Measurements from ENCODE around the gene MANF.
A peak's percentile ranks its signal among the peaks of the same experiment; 100 is the strongest.
"Not testable (repeated sequence)": the region's sequence is repeated elsewhere in the genome, so short reads cannot be mapped to it uniquely, and the experiment has no call there.

Gene MANF

GRCh38 chr3:51373658-51374421, 11.3 kb upstream of the MANF start:
- no peak for DNase-seq (ENCODE audit: low read depth in 3 of 3)

GRCh38 chr3:51374456-51374855, 10.6 kb upstream of the MANF start:
- DNase-seq (ENCODE audit: low read depth in 3 of 3) = no peak

- no peak for DNase-seq (ENCODE audit: low read depth in 3 of 3)
These were observed 10.0 kb upstream of the MANF start for GRCh38 chr3:51375136-51375535.

GRCh38 chr3:51375571-51375970, 9.5 kb upstream of the MANF start:
- no peak for DNase-seq (ENCODE audit: low read depth in 3 of 3)

- no peak for DNase-seq (ENCODE audit: low read depth in 3 of 3)
These were observed 7.0 kb upstream of the MANF start for GRCh38 chr3:51378065-51378464.

GRCh38 chr3:51378726-51379125, 6.4 kb upstream of the MANF start:
- no peak for DNase-seq (ENCODE audit: low read depth in 3 of 3)

- DNase-seq (ENCODE audit: low read depth in 3 of 3) = no peak
These were observed 5.8 kb upstream of the MANF start for GRCh38 chr3:51379301-51379700.

- no peak for DNase-seq (ENCODE audit: low read depth in 3 of 3)
These were observed 5.2 kb upstream of the MANF start for GRCh38 chr3:51379746-51380455.

- DNase-seq (ENCODE audit: low read depth in 3 of 3) = no peak
These were observed 4.3 kb upstream of the MANF start for GRCh38 chr3:51380601-51381332.

- no peak for DNase-seq (ENCODE audit: low read depth in 3 of 3)
These were observed 3.8 kb upstream of the MANF start for GRCh38 chr3:51381333-51381705.

- no peak for DNase-seq (ENCODE audit: low read depth in 3 of 3)
These were observed 2.9 kb upstream of the MANF start for GRCh38 chr3:51382076-51382745.

GRCh38 chr3:51382947-51383578, 2.0 kb upstream of the MANF start:
- DNase-seq (ENCODE audit: low read depth in 3 of 3) = no peak

- no peak for DNase-seq (ENCODE audit: low read depth in 3 of 3)
These were observed 901 bp upstream of the MANF start for GRCh38 chr3:51384055-51384725.

GRCh38 chr3:51385621-51386091, 565 bp downstream of the MANF start:
- no peak for DNase-seq (ENCODE audit: low read depth in 3 of 3)

- DNase-seq (ENCODE audit: low read depth in 3 of 3) = no peak
These were observed 1.2 kb downstream of the MANF start for GRCh38 chr3:51386159-51386851.

- DNase-seq (ENCODE audit: low read depth in 3 of 3) = no peak
These were observed 1.8 kb downstream of the MANF start for GRCh38 chr3:51386852-51387229.

GRCh38 chr3:51387281-51387680, 2.2 kb downstream of the MANF start:
- DNase-seq (ENCODE audit: low read depth in 3 of 3) = not testable (repeated sequence)

GRCh38 chr3:51388286-51389029, 3.4 kb downstream of the MANF start:
- no peak for DNase-seq (ENCODE audit: low read depth in 3 of 3)

GRCh38 chr3:51389423-51390183, 4.5 kb downstream of the MANF start:
- peak in 1 of 3 donors; percentile 46 for DNase-seq (ENCODE audit: low read depth in 3 of 3)
